ENCODE data around the gene BRWD1. TPM values are rescaled to one million over a fixed set of nuclear protein-coding genes. Genes with fewer than 3 reads are reported as not detected.

BRWD1 gene
- total and polyA plus RNA-seq, 2 experiments from 2014 or later: 35.2 to 75.5 TPM

DNA sequence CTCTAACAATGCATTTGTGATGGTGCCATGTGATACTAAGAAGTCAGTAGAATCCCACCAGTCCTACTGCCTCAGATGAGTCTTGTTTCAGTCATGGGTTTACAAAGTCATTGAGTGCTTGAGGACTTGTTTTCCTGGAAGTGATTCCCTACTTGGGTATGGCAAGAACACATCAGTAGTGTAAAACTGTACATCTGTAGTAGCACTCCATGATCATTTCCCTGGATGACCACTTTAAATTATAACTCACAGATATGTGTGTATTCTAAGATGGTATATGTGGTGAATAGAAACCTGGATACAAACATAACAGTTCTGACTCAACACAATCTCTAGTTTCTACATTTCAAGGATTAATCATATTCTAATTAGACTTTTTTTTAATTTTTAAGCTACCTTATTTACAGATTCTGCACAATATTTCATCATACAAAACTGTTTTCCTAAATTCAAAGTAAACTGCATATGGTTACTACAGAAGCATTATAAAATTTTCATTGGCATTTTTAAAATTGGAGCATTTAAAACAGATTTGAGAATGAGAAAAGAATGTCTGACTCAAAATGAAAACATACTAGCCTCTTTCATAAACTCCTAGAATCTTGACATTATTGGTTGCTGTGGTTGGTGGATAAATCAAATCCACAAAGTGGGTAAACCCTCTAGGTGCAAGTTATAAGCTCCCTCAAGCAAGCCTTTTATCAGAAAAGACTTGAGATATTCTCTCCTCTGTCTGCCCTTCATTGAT lies 123.4 kb downstream of the BRWD1 start (continued):
- TF ChIP-seq, protein P1, sequence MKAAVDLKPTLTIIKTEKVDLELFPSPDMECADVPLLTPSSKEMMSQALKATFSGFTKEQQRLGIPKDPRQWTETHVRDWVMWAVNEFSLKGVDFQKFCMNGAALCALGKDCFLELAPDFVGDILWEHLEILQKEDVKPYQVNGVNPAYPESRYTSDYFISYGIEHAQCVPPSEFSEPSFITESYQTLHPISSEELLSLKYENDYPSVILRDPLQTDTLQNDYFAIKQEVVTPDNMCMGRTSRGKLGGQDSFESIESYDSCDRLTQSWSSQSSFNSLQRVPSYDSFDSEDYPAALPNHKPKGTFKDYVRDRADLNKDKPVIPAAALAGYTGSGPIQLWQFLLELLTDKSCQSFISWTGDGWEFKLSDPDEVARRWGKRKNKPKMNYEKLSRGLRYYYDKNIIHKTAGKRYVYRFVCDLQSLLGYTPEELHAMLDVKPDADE (IDR thresholded peaks at IDR 0.05): no peak
- TF ChIP-seq EZH2 (IDR thresholded peaks at IDR 0.05; ENCODE audit: low read depth, unreplicated experiment) (no peak), ZNF331 (CRISPR knock-in tag; IDR thresholded peaks at IDR 0.05; ENCODE audit: low read depth) (no peak), EZH2phosphoT487 (IDR thresholded peaks at IDR 0.05; ENCODE audit: unreplicated experiment) (no peak)

DNA sequence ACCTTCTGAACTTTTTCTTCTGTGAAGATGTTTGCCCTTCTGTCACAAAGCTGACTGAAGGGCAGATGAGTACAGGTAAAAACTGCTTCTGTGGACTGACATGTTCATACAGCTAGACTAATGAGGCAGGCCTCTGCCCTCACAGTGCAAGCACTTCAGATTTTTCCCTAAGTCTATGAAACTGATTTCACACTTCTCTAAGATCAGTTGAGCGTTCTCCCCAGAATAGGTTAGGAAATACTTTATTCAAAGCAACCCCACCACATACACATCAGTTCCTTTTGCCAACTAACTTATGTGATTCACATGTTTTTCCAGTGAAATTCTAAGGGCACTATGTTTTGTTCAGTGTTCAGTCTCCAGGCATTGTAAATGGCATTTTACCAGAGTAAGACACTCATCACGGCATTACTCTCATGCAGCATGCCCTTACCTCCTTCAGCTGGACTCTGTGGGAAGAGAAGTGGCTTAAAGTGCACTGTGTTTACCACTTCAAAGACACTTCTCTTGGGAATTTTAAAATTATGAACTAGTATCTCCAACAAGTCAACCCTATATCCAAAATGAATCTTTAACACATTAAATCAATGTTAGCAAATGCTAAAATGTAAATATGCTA lies 124.8 kb downstream of the BRWD1 start:
- H3K4me2 ChIP-seq: no peak overlapping the region
- peaks cover 10% of the 10 kb centered on the region; the same call in 1 of the 2 replicates for H3K4me1 ChIP-seq (ENCODE audit: insufficient read depth)
- H3K27ac ChIP-seq (ENCODE audit: low read depth): peak overlapping the region; percentile 29; the same call in 1 of the 2 replicates
- H3K27ac Mint-ChIP-seq: no peak overlapping the region
- no peaks in the 10 kb centered on the region for H3K36me3 Mint-ChIP-seq (ENCODE audit: low read depth)
- H3K27me3 ChIP-seq (ENCODE audit: insufficient read depth): no peaks in the 10 kb centered on the region
- no peaks in the 10 kb centered on the region for H3K36me3 ChIP-seq (ENCODE audit: insufficient read depth)
- no peak overlapping the region for H2AFZ ChIP-seq
- H3K4me1 Mint-ChIP-seq: peaks cover 32% of the 10 kb centered on the region
- DNase-seq (ENCODE audit: low spot score) (no peak), ATAC-seq (no peak)
- H3K79me2 ChIP-seq (replicated peaks; ENCODE audit: insufficient read depth): no peaks in the 10 kb centered on the region
- no peak overlapping the region for H3K4me3 Mint-ChIP-seq
- no peaks in the 10 kb centered on the region for H4K20me1 ChIP-seq (replicated peaks; ENCODE audit: insufficient read depth)
- no peaks in the 10 kb centered on the region for H3K9me3 Mint-ChIP-seq
- H3K9me2 ChIP-seq (ENCODE audit: insufficient read depth): no peaks in the 10 kb centered on the region
- no peak overlapping the region for H3K4me3 ChIP-seq
- H3K27me3 Mint-ChIP-seq (ENCODE audit: insufficient read depth, low read depth, poor library complexity): no peaks in the 10 kb centered on the region
- H3F3A ChIP-seq (replicated peaks; ENCODE audit: low read depth): no peaks in the 10 kb centered on the region; the same call in 1 of the 2 replicates
- TF ChIP-seq EZH2phosphoT487 (IDR thresholded peaks at IDR 0.05; ENCODE audit: unreplicated experiment) (no peak), EZH2 (IDR thresholded peaks at IDR 0.05; ENCODE audit: low read depth, unreplicated experiment) (no peak), CREB1 (CRISPR knock-in tag; IDR thresholded peaks at IDR 0.05; ENCODE audit: low read depth) (no peak), NANOG (IDR thresholded peaks at IDR 0.05; ENCODE audit: borderline replicate concordance) (no peak), JUNB (IDR thresholded peaks at IDR 0.05; ENCODE audit: unreplicated experiment) (no peak)
- TF ChIP-seq, protein P2, sequence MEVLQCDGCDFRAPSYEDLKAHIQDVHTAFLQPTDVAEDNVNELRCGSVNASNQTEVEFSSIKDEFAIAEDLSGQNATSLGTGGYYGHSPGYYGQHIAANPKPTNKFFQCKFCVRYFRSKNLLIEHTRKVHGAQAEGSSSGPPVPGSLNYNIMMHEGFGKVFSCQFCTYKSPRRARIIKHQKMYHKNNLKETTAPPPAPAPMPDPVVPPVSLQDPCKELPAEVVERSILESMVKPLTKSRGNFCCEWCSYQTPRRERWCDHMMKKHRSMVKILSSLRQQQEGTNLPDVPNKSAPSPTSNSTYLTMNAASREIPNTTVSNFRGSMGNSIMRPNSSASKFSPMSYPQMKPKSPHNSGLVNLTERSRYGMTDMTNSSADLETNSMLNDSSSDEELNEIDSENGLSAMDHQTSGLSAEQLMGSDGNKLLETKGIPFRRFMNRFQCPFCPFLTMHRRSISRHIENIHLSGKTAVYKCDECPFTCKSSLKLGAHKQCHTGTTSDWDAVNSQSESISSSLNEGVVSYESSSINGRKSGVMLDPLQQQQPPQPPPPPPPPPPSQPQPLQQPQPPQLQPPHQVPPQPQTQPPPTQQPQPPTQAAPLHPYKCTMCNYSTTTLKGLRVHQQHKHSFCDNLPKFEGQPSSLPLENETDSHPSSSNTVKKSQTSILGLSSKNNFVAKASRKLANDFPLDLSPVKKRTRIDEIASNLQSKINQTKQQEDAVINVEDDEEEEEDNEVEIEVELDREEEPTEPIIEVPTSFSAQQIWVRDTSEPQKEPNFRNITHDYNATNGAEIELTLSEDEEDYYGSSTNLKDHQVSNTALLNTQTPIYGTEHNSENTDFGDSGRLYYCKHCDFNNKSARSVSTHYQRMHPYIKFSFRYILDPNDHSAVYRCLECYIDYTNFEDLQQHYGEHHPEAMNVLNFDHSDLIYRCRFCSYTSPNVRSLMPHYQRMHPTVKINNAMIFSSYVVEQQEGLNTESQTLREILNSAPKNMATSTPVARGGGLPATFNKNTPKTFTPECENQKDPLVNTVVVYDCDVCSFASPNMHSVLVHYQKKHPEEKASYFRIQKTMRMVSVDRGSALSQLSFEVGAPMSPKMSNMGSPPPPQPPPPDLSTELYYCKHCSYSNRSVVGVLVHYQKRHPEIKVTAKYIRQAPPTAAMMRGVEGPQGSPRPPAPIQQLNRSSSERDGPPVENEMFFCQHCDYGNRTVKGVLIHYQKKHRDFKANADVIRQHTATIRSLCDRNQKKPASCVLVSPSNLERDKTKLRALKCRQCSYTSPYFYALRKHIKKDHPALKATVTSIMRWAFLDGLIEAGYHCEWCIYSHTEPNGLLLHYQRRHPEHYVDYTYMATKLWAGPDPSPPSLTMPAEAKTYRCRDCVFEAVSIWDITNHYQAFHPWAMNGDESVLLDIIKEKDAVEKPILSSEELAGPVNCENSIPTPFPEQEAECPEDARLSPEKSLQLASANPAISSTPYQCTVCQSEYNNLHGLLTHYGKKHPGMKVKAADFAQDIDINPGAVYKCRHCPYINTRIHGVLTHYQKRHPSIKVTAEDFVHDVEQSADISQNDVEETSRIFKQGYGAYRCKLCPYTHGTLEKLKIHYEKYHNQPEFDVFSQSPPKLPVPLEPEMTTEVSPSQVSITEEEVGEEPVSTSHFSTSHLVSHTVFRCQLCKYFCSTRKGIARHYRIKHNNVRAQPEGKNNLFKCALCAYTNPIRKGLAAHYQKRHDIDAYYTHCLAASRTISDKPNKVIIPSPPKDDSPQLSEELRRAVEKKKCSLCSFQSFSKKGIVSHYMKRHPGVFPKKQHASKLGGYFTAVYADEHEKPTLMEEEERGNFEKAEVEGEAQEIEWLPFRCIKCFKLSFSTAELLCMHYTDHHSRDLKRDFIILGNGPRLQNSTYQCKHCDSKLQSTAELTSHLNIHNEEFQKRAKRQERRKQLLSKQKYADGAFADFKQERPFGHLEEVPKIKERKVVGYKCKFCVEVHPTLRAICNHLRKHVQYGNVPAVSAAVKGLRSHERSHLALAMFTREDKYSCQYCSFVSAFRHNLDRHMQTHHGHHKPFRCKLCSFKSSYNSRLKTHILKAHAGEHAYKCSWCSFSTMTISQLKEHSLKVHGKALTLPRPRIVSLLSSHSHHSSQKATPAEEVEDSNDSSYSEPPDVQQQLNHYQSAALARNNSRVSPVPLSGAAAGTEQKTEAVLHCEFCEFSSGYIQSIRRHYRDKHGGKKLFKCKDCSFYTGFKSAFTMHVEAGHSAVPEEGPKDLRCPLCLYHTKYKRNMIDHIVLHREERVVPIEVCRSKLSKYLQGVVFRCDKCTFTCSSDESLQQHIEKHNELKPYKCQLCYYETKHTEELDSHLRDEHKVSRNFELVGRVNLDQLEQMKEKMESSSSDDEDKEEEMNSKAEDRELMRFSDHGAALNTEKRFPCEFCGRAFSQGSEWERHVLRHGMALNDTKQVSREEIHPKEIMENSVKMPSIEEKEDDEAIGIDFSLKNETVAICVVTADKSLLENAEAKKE (CRISPR knock-in tag; IDR thresholded peaks at IDR 0.05): no peak
- TF ChIP-seq, protein P3, sequence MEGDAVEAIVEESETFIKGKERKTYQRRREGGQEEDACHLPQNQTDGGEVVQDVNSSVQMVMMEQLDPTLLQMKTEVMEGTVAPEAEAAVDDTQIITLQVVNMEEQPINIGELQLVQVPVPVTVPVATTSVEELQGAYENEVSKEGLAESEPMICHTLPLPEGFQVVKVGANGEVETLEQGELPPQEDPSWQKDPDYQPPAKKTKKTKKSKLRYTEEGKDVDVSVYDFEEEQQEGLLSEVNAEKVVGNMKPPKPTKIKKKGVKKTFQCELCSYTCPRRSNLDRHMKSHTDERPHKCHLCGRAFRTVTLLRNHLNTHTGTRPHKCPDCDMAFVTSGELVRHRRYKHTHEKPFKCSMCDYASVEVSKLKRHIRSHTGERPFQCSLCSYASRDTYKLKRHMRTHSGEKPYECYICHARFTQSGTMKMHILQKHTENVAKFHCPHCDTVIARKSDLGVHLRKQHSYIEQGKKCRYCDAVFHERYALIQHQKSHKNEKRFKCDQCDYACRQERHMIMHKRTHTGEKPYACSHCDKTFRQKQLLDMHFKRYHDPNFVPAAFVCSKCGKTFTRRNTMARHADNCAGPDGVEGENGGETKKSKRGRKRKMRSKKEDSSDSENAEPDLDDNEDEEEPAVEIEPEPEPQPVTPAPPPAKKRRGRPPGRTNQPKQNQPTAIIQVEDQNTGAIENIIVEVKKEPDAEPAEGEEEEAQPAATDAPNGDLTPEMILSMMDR (conservative IDR thresholded peaks at IDR 0.05; ENCODE audit: low read depth in 2 of 2): no peak
- TF ChIP-seq, protein P1 (IDR thresholded peaks at IDR 0.05): no peak

Measured in GM23338 (cell line).